ENCODE data around the gene EHMT1.
"Not testable (repeated sequence)": the region's sequence is repeated elsewhere in the genome, so short reads cannot be mapped to it uniquely, and the experiment has no call there.

EHMT1 gene

GRCh38 chr9:137880160-137880975, 261.6 kb downstream of the EHMT1 start:
- DNase-seq (ENCODE audit: low read depth in 2 of 2, low spot score in 1 of 2): no peak

GRCh38 chr9:137880976-137881530, 262.2 kb downstream of the EHMT1 start:
- no peak for DNase-seq (ENCODE audit: low read depth in 2 of 2, low spot score in 1 of 2)

GRCh38 chr9:137881591-137882505, 263.0 kb downstream of the EHMT1 start:
- no peak for DNase-seq (ENCODE audit: low read depth in 2 of 2, low spot score in 1 of 2)

GRCh38 chr9:137882506-137882821, 263.7 kb downstream of the EHMT1 start:
- DNase-seq (ENCODE audit: low read depth in 2 of 2, low spot score in 1 of 2): no peak

- not testable (repeated sequence) for DNase-seq (ENCODE audit: low read depth in 2 of 2, low spot score in 1 of 2)
These were observed 265.2 kb downstream of the EHMT1 start for GRCh38 chr9:137883977-137884376.

GRCh38 chr9:137884547-137884946, 265.7 kb downstream of the EHMT1 start:
- not testable (repeated sequence) for DNase-seq (ENCODE audit: low read depth in 2 of 2, low spot score in 1 of 2)

- not testable (repeated sequence) for DNase-seq (ENCODE audit: low read depth in 2 of 2, low spot score in 1 of 2)
These were observed 266.3 kb downstream of the EHMT1 start for GRCh38 chr9:137885121-137885520.
